Activated naive CD4-positive, alpha-beta T cell treated with anti-CD3 and anti-CD28 coated beads, Interleukin-2, amount 50 U/mL, for 24 hours (primary cell): ENCODE measurements around the gene AGFG2.

ENCODE experiments used
- H3K27ac Mint-ChIP-seq: one replicate; pipeline ENCODE4 v1.8.0; 2021; ENCODE audit warnings: mild to moderate bottlenecking, mixed read lengths
- H3K27me3 Mint-ChIP-seq: one replicate; pipeline ENCODE4 v1.8.0; 2021; ENCODE audit warnings: mixed read lengths
- H3K36me3 Mint-ChIP-seq: one replicate; pipeline ENCODE4 v1.8.0; 2021; ENCODE audit warnings: mixed read lengths
- H3K4me1 Mint-ChIP-seq: one replicate; pipeline ENCODE4 v1.8.0; 2021; ENCODE audit warnings: mixed read lengths
- H3K4me3 Mint-ChIP-seq: one replicate; pipeline ENCODE4 v1.8.0; 2021; ENCODE audit warnings: mild to moderate bottlenecking, mixed read lengths
- H3K9me3 Mint-ChIP-seq: one replicate; pipeline ENCODE4 v1.8.0; 2021; ENCODE audit warnings: mixed read lengths

The AGFG2 gene

GRCh38 chr7:100602889-100603725, 64.1 kb downstream of the AGFG2 start:
- H3K27ac Mint-ChIP-seq, result no peak overlapping the region
- no peaks in the 10 kb centered on the region for H3K27me3 Mint-ChIP-seq
- peaks cover 15% of the 10 kb centered on the region for H3K4me1 Mint-ChIP-seq
- no peaks in the 10 kb centered on the region for H3K9me3 Mint-ChIP-seq
- H3K4me3 Mint-ChIP-seq, result peak overlapping the region; percentile 77
- no peaks in the 10 kb centered on the region for H3K36me3 Mint-ChIP-seq

- peaks cover 11% of the 10 kb centered on the region for H3K4me1 Mint-ChIP-seq
- H3K27me3 Mint-ChIP-seq, result no peaks in the 10 kb centered on the region
- H3K36me3 Mint-ChIP-seq, result no peaks in the 10 kb centered on the region
- H3K27ac Mint-ChIP-seq, result no peak overlapping the region
- peak overlapping the region; percentile 77 for H3K4me3 Mint-ChIP-seq
- no peaks in the 10 kb centered on the region for H3K9me3 Mint-ChIP-seq
Measured at GRCh38 chr7:100603726-100604027, 64.7 kb downstream of the AGFG2 start.

GRCh38 chr7:100604028-100604975, 65.3 kb downstream of the AGFG2 start:
- peaks cover 11% of the 10 kb centered on the region for H3K4me1 Mint-ChIP-seq
- no peaks in the 10 kb centered on the region for H3K9me3 Mint-ChIP-seq
- no peaks in the 10 kb centered on the region for H3K27me3 Mint-ChIP-seq
- H3K36me3 Mint-ChIP-seq, result no peaks in the 10 kb centered on the region
- H3K27ac Mint-ChIP-seq, result no peak overlapping the region
- H3K4me3 Mint-ChIP-seq, result peak overlapping the region; percentile 82

GRCh38 chr7:100604976-100605911, 66.2 kb downstream of the AGFG2 start:
- H3K9me3 Mint-ChIP-seq, result no peaks in the 10 kb centered on the region
- no peak overlapping the region for H3K27ac Mint-ChIP-seq
- H3K36me3 Mint-ChIP-seq, result no peaks in the 10 kb centered on the region
- H3K4me3 Mint-ChIP-seq, result peak overlapping the region; percentile 82
- H3K4me1 Mint-ChIP-seq, result peaks cover 11% of the 10 kb centered on the region
- no peaks in the 10 kb centered on the region for H3K27me3 Mint-ChIP-seq

GRCh38 chr7:100606313-100606712, 67.3 kb downstream of the AGFG2 start:
- Mint-ChIP-seq H3K9me3 (no peaks in the 10 kb centered on the region), H3K27ac (no peak overlapping the region), H3K4me1 (peaks cover 14% of the 10 kb centered on the region), H3K36me3 (no peaks in the 10 kb centered on the region), H3K4me3 (peak overlapping the region; percentile 82), H3K27me3 (no peaks in the 10 kb centered on the region)

GRCh38 chr7:100607111-100607510, 68.1 kb downstream of the AGFG2 start:
- H3K4me3 Mint-ChIP-seq, result no peak overlapping the region
- no peaks in the 10 kb centered on the region for H3K9me3 Mint-ChIP-seq
- no peaks in the 10 kb centered on the region for H3K36me3 Mint-ChIP-seq
- H3K27ac Mint-ChIP-seq, result no peak overlapping the region
- H3K27me3 Mint-ChIP-seq, result no peaks in the 10 kb centered on the region
- peaks cover 19% of the 10 kb centered on the region for H3K4me1 Mint-ChIP-seq

GRCh38 chr7:100609958-100610357, 71.0 kb downstream of the AGFG2 start:
- Mint-ChIP-seq H3K4me1 (peaks cover 25% of the 10 kb centered on the region), H3K4me3 (peak overlapping the region; percentile 20), H3K27me3 (no peaks in the 10 kb centered on the region), H3K9me3 (no peaks in the 10 kb centered on the region), H3K36me3 (no peaks in the 10 kb centered on the region), H3K27ac (peak overlapping the region; percentile 19)

GRCh38 chr7:100611983-100612729, 73.2 kb downstream of the AGFG2 start, which contains the start of gene MOSPD3:
Gene MOSPD3, plus strand, starts transcription at chr7:100612540. Its CDS starts 252 bp downstream, at chr7:100612792.
- peak within 1 kb of the TSS; percentile 99 for H3K27ac Mint-ChIP-seq
- peak within 1 kb of the TSS; percentile 99 for H3K4me3 Mint-ChIP-seq
- H3K9me3 Mint-ChIP-seq, result no peaks in the 10 kb centered on the region
- peaks cover 24% of the 10 kb centered on the region for H3K4me1 Mint-ChIP-seq
- no peaks in the 10 kb centered on the region for H3K36me3 Mint-ChIP-seq
- no peaks in the 10 kb centered on the region for H3K27me3 Mint-ChIP-seq

- Mint-ChIP-seq H3K27ac (no peak overlapping the region), H3K36me3 (no peaks in the 10 kb centered on the region), H3K9me3 (no peaks in the 10 kb centered on the region), H3K27me3 (no peaks in the 10 kb centered on the region), H3K4me1 (peaks cover 24% of the 10 kb centered on the region), H3K4me3 (peak overlapping the region; percentile 84)
Measured at GRCh38 chr7:100612730-100613390, 73.9 kb downstream of the AGFG2 start.

GRCh38 chr7:100613412-100614175, 74.6 kb downstream of the AGFG2 start:
- peak overlapping the region; percentile 84 for H3K4me3 Mint-ChIP-seq
- H3K4me1 Mint-ChIP-seq, result peaks cover 24% of the 10 kb centered on the region
- H3K36me3 Mint-ChIP-seq, result no peaks in the 10 kb centered on the region
- no peaks in the 10 kb centered on the region for H3K27me3 Mint-ChIP-seq
- no peaks in the 10 kb centered on the region for H3K9me3 Mint-ChIP-seq
- H3K27ac Mint-ChIP-seq, result no peak overlapping the region

GRCh38 chr7:100614308-100614861, 75.4 kb downstream of the AGFG2 start:
- H3K4me3 Mint-ChIP-seq, result no peak overlapping the region
- no peaks in the 10 kb centered on the region for H3K9me3 Mint-ChIP-seq
- H3K4me1 Mint-ChIP-seq, result peaks cover 24% of the 10 kb centered on the region
- no peaks in the 10 kb centered on the region for H3K27me3 Mint-ChIP-seq
- H3K27ac Mint-ChIP-seq, result no peak overlapping the region
- no peaks in the 10 kb centered on the region for H3K36me3 Mint-ChIP-seq
